Endodermal cell (in vitro differentiated cells): ENCODE results near the gene STAC. TPM values are rescaled to one million over a fixed set of nuclear protein-coding genes. Genes with fewer than 3 reads are reported as not detected.

Experiments
- DNase-seq: peaks from one replicate; pipeline ENCODE4 v3.0.0-alpha.2; 2017
- H3K27ac ChIP-seq: 2 replicates; pipeline ENCODE4 v1.5.1; 2013; ENCODE audit warnings: mild to moderate bottlenecking, low read depth, low read length, moderate library complexity
- H3K27me3 ChIP-seq: 2 replicates; pipeline ENCODE4 v1.6.1; 2013; ENCODE audit warnings: mild to moderate bottlenecking, low read length, moderate library complexity; ENCODE audit not compliant: insufficient read depth, control insufficient read depth, poor library complexity, severe bottlenecking
- H3K36me3 ChIP-seq: 2 replicates; pipeline ENCODE4 v1.7.0; 2013; ENCODE audit warnings: mild to moderate bottlenecking, low read length, moderate library complexity; ENCODE audit not compliant: control insufficient read depth, insufficient read depth
- H3K4me1 ChIP-seq: one replicate; pipeline ENCODE4 v1.7.0; 2013; ENCODE audit warnings: low read length; ENCODE audit not compliant: control insufficient read depth, insufficient read depth
- H3K4me3 ChIP-seq: 2 replicates; pipeline ENCODE4 v1.5.1; 2013; ENCODE audit warnings: mild to moderate bottlenecking, low read length, moderate library complexity
- H3K9ac ChIP-seq: 2 replicates; pipeline ENCODE4 v1.6.1; 2013; ENCODE audit warnings: mild to moderate bottlenecking, low read length, moderate library complexity; ENCODE audit not compliant: poor library complexity, severe bottlenecking; ENCODE audit errors: extremely low read depth
- H3K9me3 ChIP-seq: 2 replicates; pipeline ENCODE4 v1.6.1; 2013; ENCODE audit warnings: mild to moderate bottlenecking, low read length, moderate library complexity; ENCODE audit not compliant: control insufficient read depth
- H3K27ac Mint-ChIP-seq: 2 replicates; pipeline ENCODE4 v1.8.0; 2020; ENCODE audit warnings: mixed read lengths
- H3K27me3 Mint-ChIP-seq: 2 replicates; pipeline ENCODE4 v1.8.0; 2021; ENCODE audit warnings: mild to moderate bottlenecking, mixed read lengths; ENCODE audit not compliant: insufficient read depth
- H3K36me3 Mint-ChIP-seq: 2 replicates; pipeline ENCODE4 v1.8.0; 2020; ENCODE audit warnings: low read depth, mixed read lengths
- H3K4me1 Mint-ChIP-seq: 2 replicates; pipeline ENCODE4 v1.8.0; 2020; ENCODE audit warnings: mixed read lengths
- H3K4me3 Mint-ChIP-seq: 2 replicates; pipeline ENCODE4 v1.8.0; 2020; ENCODE audit warnings: mild to moderate bottlenecking, moderate library complexity, mixed read lengths
- H3K9me3 Mint-ChIP-seq: 2 replicates; pipeline ENCODE4 v1.8.0; 2020; ENCODE audit warnings: mild to moderate bottlenecking, mixed read lengths
- WGBS, 2 experiments: methylation state at CpG; one replicate each; pipeline versions ENCODE4 v1.1.5 to v1.1.7; 2013; ENCODE audit warnings: missing lambda C conversion rate in 2 of 2, mixed read lengths in 1 of 2; ENCODE audit not compliant: insufficient coverage in 1 of 2, insufficient read length in 1 of 2; 5-methylcytosine and 5-hydroxymethylcytosine counted together
- total RNA-seq, 2 donors: library from RNA; stranded (reverse); fragmentation: NEBNext Ultra II Directional in 1 of 2; extraction: Animal tissue kit (Norgen Biotek cat#: 25700) in 1 of 2; gene quantifications; 2 replicates in 1 of 2; 3 replicates in 1 of 2; pipeline ENCODE4 v1.2.1, GENCODE V29; 2021
- TF ChIP-seq, protein P1 (sequence below): fragments of 200-600 bp; sonication (generic); conservative IDR thresholded peaks from 2 replicates; pipeline ENCODE4 v1.5.0; 2021; ENCODE audit warnings: antibody characterized with exemption, mild to moderate bottlenecking

STAC gene
- total RNA-seq, 2 donors from 2014 or later, result 0.80 to 1.2 TPM

- 64 to 78% methylated on average over 2 of the region's 2 CpGs for WGBS, 2 experiments
- Histone ChIP-seq H3K27me3 (no peaks in the 10 kb centered on the region), H3K36me3 (no peaks in the 10 kb centered on the region), H3K4me1 (no peaks in the 10 kb centered on the region), H3K9me3 (peaks cover 14% of the 10 kb centered on the region), H3K4me3 (no peak overlapping the region), H3K9ac (no peak overlapping the region), H3K27ac (no peak overlapping the region)
- no peaks in the 10 kb centered on the region for H3K4me1 Mint-ChIP-seq
- no peak overlapping the region for H3K27ac Mint-ChIP-seq
- no peak for DNase-seq
- H3K27me3 Mint-ChIP-seq, result no peaks in the 10 kb centered on the region
- H3K36me3 Mint-ChIP-seq, result no peaks in the 10 kb centered on the region
- TF ChIP-seq, protein P1, sequence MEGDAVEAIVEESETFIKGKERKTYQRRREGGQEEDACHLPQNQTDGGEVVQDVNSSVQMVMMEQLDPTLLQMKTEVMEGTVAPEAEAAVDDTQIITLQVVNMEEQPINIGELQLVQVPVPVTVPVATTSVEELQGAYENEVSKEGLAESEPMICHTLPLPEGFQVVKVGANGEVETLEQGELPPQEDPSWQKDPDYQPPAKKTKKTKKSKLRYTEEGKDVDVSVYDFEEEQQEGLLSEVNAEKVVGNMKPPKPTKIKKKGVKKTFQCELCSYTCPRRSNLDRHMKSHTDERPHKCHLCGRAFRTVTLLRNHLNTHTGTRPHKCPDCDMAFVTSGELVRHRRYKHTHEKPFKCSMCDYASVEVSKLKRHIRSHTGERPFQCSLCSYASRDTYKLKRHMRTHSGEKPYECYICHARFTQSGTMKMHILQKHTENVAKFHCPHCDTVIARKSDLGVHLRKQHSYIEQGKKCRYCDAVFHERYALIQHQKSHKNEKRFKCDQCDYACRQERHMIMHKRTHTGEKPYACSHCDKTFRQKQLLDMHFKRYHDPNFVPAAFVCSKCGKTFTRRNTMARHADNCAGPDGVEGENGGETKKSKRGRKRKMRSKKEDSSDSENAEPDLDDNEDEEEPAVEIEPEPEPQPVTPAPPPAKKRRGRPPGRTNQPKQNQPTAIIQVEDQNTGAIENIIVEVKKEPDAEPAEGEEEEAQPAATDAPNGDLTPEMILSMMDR, result no peak
- peaks cover 33% of the 10 kb centered on the region for H3K9me3 Mint-ChIP-seq
- no peak overlapping the region for H3K4me3 Mint-ChIP-seq
Measured at GRCh38 chr3:36580716-36581115, 200.4 kb downstream of the STAC start.

GRCh38 chr3:36591959-36592358, 211.7 kb downstream of the STAC start:
- no peaks in the 10 kb centered on the region for H3K4me1 ChIP-seq
- 78 to 86% methylated on average over 3 of the region's 3 CpGs for WGBS, 2 experiments
- H3K27ac ChIP-seq, result no peak overlapping the region
- no peaks in the 10 kb centered on the region for H3K36me3 ChIP-seq
- Mint-ChIP-seq H3K27me3 (no peaks in the 10 kb centered on the region), H3K27ac (no peak overlapping the region), H3K9me3 (peaks cover 5% of the 10 kb centered on the region), H3K36me3 (no peaks in the 10 kb centered on the region), H3K4me1 (no peaks in the 10 kb centered on the region), H3K4me3 (no peak overlapping the region)
- H3K27me3 ChIP-seq, result no peaks in the 10 kb centered on the region
- no peak overlapping the region for H3K4me3 ChIP-seq
- TF ChIP-seq, protein P1, result peak; percentile 14
- DNase-seq, result no peak
- H3K9me3 ChIP-seq, result no peaks in the 10 kb centered on the region
- no peak overlapping the region for H3K9ac ChIP-seq

GRCh38 chr3:36595511-36595910, 215.2 kb downstream of the STAC start:
- Mint-ChIP-seq H3K4me3 (no peak overlapping the region), H3K9me3 (no peaks in the 10 kb centered on the region), H3K27ac (no peak overlapping the region), H3K4me1 (peaks cover 2% of the 10 kb centered on the region), H3K27me3 (no peaks in the 10 kb centered on the region), H3K36me3 (no peaks in the 10 kb centered on the region)
- DNase-seq, result no peak
- Histone ChIP-seq H3K27ac (no peak overlapping the region), H3K4me1 (no peaks in the 10 kb centered on the region), H3K27me3 (no peaks in the 10 kb centered on the region), H3K9me3 (no peaks in the 10 kb centered on the region), H3K4me3 (no peak overlapping the region), H3K36me3 (no peaks in the 10 kb centered on the region), H3K9ac (no peak overlapping the region)
- WGBS, 2 experiments, result 90% methylated on average over 1 of the region's 1 CpG; no CpG with 5 or more reads in 1 of the 2 experiments
- TF ChIP-seq, protein P1, result no peak
